LoVo (cell line): ENCODE measurements around the gene SLC34A2.
A peak's percentile ranks its signal among the peaks of the same experiment; 100 is the strongest.
"Not testable (repeated sequence)": the region's sequence is repeated elsewhere in the genome, so short reads cannot be mapped to it uniquely, and the experiment has no call there.

Experiments
- DNase-seq: peaks from one replicate; pipeline ENCODE4 v3.0.0-alpha.2; 2016; ENCODE audit warnings: low spot score

The SLC34A2 gene, protein sequence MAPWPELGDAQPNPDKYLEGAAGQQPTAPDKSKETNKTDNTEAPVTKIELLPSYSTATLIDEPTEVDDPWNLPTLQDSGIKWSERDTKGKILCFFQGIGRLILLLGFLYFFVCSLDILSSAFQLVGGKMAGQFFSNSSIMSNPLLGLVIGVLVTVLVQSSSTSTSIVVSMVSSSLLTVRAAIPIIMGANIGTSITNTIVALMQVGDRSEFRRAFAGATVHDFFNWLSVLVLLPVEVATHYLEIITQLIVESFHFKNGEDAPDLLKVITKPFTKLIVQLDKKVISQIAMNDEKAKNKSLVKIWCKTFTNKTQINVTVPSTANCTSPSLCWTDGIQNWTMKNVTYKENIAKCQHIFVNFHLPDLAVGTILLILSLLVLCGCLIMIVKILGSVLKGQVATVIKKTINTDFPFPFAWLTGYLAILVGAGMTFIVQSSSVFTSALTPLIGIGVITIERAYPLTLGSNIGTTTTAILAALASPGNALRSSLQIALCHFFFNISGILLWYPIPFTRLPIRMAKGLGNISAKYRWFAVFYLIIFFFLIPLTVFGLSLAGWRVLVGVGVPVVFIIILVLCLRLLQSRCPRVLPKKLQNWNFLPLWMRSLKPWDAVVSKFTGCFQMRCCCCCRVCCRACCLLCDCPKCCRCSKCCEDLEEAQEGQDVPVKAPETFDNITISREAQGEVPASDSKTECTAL

DNA sequence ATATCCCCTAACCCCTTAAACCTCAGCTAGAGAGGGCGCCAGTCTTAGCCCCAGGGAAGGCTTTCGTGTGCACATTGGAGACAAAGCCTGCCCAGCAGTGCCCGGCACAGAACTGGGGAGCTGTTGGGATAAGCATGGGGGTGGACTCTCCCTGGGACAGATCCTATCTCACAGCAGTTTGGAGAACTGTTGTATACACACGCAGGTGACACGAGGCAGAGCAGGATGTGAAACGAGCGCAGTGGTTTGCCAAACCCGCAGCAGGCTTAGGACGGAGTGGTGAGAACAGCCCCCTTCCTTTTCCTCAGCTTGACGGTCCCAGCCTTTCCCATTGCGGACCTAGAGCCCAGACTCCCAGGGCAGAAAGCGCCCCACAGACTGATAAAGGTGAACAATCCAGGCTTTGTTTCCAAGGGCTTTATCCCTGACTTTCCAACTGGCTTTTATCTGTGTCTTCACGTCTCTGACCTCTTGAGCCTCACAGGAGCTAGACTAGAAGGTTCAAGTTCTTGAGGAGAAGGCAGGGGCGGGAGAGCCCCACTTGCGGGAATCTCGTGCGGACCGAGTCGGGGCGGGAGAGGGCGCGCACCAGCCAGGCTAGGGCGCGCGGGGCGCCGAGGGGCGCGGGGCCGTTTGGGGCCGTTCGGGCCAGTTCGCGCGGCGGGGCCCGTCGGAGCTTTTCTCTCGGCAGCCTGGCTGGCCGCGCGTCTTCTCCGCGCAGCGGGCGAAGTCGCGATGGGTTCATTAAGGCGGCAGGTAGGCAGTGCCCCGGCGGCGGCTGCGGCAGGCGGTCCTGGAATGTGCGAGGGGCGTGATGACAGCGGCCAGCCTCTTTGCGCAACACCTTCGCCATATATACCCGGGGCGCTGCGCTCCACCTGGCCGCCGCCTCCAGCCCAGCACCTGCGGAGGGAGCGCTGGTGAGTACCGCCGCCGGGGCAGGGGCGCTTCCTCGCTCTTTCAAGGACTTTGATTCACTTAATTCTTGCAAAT is at the start of gene SLC34A2:
Gene SLC34A2 (plus strand): TSS at position 881 of the 993 bp plus-strand sequence. CDS start 6,650 bp downstream, outside the sequence.
- peak; percentile 13 for DNase-seq

DNA sequence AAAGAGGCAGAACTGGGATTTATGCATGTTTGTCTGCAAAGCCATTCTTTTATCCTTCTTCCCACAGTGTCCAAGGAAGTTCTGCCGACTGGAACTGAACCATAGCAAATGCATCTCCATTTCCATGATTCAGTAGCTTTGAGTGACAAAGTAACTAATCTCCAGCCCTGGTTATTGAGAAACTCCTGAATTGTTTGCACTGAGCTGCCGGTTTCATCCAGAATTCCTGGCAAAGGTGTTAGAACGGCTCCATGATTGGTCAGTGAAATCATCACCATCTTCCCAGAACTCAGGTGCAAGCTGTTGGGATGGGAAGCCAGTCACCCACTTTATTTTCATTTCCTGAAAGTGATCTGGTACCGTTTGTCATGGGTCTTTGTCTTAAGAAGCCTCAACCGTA is 47.0 kb upstream of the SLC34A2 start:
- no peak for DNase-seq

DNA sequence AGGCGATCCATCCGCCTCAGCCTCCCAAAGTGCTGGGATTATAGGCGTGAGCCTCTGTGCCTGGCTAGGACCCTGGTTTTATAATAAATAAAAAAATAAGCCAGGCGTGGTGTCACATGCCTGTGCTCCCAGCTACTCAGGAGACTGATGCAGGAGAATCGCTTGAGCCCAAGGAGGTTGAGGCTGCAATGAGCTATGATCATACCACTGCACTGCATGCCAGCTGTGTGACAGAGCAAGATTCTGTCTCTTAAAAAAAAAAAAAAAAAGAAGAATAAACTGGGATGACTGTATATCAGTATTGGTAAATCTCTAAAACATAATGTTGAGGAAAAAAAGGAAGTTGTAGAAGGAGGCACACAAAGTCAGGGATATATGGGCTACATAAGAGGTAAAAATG is 45.7 kb upstream of the SLC34A2 start:
- DNase-seq, result no peak

DNA sequence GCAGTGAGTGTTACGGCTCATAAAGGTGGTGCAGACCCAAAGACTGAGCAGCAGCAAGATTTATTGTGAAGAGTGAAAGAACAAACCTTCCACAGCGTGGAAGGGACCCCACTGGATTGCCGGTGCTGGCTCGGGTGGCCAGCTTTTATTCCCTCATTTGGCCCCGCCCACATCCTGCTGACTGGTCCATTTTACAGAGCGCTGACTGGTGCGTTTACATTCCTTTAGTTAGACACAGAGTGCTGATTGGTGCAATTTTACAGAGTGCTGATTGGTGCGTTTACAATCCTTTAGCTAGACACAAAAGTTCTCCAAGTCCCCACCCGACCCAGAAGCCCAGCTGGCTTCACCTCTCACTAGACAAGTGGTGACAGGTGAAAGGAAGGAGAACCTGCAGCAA is 42.0 kb upstream of the SLC34A2 start:
- not testable (repeated sequence) for DNase-seq

DNA sequence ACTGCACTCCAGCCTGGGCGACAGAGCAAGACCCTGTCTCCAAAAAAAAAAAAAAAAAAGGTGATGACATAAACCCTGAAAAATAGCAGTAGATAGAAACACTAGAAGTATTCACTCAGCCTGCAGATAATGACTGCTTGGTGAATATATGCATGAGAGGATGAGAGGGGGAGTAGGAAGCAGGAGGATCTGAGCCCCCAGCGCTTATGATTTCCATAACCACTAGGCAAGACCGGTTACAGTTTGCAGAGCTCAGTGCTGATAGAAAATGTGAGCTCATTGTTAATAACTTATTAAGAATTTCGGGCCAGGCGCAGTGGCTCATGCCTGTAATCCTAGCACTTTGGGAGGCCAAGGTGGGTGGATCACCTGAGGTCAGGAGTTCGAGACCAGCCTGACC is 40.8 kb upstream of the SLC34A2 start:
- no peak for DNase-seq

DNA sequence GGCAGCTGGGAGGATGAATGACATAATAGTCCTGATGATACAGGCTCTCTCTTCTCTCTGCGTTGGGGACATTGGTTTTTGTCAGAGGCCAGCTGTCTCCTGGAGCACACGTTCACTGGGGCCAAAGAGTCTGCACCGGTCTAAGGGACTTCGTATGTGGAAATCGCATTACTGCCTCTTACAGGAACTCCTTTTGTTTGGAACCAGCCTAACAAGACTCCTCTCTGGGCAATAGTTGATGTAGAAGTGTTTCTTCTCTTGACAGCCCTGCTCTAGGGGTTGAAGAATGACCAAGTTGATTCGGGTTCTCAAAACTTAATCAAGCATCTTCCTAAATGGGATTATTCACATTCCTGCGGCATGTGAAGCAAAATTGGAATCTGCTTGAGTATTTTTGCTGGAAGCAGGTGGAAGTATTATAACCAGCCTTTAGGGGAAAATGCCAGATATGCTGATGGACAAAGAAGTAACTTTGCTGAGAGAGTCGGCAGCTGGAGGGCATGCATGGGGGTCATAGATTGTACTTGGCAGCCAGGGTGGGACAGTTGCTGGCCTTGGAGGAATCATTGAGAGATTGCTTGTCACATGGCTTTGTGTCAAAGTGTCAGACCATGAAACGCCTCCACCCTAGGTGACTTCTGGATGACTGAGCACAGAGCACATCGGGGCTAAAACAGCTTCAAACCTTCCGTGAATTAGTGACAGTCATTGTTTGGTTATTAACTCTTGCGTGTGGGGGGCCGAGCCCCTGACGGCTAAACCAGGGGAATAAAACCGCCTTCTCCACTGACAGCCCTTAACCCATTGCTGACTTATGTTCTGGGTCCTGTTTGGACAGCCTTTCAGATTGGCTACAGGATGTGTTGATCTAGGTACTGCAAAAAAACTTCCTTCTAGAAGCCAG is 34.4 kb upstream of the SLC34A2 start:
- no peak for DNase-seq

DNA sequence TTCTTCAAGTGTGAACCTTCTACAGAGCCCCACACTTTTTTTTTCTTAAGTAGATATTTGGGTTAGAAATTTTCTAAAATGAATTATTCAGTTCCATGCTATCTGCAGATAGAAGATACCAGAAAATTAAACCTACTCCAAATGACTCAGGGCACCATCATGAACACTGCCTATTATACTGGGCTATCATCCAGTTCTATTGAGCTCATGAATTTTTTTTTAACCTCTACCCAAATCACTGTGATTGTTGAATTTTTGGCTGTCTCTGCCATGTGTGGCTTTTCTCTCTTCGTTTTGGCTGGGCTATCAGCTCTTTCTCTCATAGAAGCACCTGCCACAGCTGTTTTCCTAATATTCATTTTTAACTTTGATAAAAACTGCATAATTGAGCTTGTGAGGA is 31.0 kb upstream of the SLC34A2 start:
- no peak for DNase-seq

DNA sequence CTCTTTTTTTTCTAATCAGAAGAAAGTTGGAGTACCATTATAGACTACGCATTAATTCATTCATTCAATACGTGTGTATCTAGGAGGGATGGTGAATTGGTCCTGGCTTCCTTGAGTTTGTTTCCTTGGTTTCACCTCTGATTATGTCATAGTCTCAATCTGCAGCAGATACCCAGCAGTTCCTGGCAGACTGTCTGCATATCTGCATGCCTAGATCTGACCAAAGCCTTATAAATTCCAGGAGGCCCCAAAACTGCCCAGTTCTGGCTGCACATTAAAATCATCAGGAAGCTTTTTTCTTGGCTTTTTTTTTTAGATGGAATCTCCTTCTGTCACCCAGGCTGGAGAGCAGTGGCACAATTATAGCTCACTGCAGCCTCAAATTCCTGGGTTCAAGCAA is 27.2 kb upstream of the SLC34A2 start:
- no peak for DNase-seq

DNA sequence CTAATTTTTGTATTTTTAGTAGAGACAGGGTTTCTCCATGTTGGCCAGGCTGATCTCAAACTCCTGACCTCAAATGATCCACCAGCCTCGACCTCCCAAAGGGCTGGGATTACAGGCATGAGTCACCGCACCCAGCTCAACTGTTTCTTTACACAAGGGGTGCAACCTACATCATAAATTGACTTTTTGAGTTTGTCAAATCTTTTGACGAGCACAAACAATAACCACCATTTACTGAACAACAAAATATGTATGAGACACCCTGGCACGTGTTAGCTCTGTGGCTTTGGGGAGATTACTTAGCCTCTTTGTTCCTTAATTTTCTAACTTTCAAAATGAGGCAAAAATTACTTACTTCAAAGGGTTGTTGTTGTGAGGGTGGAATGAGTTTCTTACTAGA is 23.5 kb upstream of the SLC34A2 start:
- peak; percentile 62 for DNase-seq

DNA sequence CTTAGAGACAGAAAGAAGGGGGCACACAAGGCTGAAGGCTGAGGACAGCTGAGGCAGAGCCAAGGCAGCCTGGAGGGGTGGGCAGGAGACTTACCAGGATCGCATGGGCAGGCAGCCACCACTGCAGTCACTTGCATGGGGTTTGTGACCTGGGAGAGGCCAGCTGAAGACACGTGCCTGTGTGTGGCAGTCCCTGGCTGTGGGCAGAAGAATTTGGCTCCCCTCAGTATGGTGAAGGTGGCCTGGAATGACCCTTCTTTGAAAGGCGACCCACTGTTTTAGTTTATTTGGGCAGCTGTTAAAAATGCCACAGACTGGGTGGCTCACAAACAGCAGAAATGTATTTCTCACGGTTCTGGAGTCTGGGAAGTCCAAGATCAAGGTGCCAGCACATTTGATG is 22.1 kb upstream of the SLC34A2 start:
- DNase-seq, result no peak

DNA sequence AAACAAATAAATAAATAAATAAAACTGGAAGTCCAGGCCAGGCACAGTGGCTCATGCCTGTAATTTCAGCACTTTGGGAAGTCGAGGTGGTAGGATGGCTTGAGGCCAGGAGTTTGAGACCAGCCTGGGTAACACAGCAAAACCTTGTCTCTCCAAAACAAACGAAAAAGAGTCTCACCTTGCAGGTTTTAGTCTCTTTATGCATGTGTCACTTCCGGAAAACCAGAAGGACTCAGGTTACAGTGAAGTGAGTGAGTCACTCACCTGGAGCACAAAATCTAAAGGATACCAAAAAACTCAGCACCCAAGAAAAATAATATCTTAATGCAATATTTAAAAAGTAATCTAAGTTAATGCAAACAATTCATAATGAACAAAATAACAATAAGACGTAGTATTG is 20.1 kb upstream of the SLC34A2 start:
- no peak for DNase-seq

DNA sequence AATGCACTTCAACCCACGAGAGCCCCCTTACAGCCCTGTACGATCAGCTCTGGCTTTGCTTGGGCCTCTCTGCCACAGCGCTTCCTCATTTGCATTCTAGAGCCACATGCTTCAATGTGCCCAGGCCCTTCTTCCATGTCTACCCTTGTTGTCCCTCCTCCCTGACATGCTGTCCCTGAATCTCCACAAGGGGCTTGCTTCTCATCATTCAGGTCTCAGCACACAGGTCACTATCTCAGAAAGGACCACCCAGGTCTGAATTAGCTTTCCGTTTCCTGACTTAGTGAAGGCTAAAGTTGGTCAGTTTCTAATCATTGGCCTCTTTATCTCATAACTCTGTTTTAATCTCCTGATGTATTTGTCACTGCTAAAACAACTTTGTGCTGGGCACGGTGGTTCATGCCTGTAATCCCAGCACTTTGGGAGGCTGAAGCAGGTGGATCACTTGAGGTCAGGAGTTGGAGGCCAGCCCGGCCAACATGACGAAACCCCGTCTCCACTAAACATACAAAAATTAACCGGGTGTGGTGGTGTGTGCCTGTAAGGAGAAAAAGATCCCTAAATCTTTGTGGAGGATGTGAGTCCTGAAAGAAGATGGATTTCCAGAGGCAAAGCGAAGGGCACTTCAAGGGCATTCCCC is 17.9 kb upstream of the SLC34A2 start:
- no peak for DNase-seq

DNA sequence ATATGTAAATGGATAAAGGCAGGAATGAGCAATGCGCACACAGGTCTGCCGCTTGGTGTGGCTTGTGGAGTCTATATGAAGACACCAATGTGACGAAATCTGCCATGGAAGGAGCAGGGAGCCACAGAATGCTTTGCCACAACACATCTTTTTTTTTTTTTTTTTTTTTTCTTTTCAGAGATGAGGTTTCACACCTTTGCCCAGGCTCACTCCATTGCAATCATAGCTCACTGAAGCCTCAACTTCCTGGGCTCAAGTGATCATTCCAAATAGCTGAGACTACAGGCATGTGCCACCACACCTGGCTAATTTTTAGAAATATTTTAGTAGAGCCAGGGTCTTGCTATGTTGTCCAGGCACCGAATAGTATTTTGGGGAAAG is 17.4 kb upstream of the SLC34A2 start:
- no peak for DNase-seq

DNA sequence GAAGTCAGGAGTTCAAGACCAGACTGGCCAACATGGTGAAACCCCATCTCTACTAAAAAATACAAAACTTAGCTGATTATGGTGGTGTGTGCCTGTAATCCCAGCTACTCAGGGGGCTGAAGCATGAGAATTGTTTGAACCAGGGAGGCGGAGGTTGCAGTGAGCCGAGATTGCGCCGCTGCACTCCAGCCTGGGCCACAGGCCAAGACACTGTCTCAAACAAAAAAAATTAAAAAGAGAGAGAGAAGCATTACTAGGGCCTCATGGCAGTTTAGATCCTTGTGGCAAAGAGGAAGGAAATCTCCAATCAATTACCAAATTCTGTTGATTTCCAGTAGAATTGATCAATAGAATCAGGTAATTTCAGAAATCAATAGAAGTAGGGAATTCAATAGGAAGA is 16.8 kb upstream of the SLC34A2 start:
- DNase-seq, result no peak

DNA sequence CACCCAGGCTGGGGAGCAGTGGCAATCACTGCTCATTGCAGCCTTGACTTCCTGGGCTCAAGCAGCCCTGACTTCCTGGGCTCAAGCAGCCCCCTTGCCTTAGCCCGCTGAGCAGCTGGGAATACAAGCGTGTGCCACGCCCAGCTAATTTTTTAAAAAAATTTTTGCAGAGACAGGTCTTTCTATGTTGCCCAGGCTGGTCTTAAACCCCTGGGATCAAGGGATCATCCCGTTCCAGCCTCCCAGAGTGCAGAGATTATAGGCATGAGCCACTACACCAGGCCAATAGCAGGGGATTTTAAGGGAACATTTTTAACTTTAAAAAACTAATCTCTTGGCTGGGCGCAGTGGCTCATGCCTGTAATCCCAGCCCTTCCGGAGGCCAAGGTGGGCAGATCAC is 5.3 kb upstream of the SLC34A2 start:
- DNase-seq, result no peak

DNA sequence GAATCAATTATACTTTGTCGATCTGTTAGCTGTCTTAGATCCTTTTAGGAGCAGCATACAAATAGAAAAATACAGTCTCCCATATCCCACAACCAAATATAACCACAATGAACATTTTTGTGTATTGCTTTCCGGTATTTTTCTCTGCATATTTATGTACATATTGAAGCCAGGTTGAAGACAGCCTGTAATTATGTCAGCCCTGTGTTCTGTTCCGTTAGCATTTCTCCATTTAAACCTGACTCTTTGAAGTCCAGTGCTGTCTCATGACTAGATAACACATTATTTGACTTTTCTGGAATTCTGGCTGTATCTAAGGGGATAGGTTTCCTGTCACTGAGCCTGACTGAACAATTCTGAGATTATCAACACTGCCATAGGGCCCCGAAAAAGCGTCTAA is 4.0 kb upstream of the SLC34A2 start:
- DNase-seq, result no peak

DNA sequence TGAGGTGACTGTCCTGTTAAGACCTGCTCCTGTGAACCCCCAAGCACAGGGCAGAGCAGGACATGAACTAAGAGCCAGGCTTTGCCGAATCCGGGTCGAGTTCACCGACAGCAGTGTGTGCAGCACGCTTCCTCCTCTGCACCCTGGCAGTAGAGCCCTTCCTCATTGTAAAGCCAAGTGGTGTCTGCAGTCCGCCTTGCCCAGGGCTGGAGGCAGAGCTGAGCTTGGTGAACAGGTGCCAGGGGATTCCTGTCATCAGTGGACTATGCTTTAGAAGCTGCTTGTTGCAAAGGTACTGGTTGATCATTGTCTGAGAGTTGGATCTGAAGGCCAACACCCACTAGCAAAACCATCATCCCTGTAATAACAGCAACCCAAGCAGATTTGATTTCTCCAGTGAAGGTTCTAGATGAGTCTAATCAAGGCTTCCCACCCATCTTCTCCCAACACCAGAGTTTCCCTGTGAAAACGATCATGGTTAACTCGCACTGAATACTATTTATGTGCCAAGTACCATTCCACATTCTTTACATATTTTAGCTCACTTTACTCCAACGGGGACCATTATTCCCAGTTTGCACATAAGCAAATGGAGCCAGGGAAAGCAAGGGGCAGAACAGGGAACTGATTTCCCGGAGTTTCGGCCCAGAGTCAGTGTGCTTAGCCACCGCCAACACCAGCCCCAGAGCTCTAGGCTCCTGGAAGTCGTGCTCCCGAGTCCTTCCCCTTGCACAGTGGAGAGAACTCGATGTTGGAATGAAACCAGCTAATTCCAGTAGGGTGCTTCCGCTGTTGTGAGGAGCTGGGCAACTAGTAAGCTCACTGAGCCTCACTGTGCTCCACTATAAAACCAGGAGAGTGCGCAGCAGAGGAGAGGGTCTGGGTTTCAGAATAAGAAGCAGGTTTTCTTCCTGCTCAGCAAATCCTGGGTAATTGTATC is 1.4 kb upstream of the SLC34A2 start:
- no peak for DNase-seq

DNA sequence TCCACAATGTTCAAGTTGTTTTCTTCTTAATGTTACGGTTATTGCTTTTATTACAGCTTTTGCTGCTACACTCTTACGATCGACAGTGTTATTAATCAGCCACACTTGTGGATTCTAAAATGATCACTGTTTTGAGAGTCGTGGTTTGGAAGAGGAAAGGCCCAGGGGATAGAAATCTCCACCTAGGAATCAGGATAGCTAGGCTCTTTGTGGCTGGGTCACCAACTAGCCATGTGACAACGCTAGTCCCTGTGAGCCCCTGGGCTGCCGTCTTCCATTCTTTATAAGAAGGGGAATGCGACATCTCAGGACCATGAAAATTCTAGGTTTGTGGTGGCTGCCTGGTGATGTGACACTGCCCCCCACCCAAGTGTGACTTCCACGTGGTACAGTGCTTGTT is 380 bp downstream of the SLC34A2 start:
- no peak for DNase-seq

DNA sequence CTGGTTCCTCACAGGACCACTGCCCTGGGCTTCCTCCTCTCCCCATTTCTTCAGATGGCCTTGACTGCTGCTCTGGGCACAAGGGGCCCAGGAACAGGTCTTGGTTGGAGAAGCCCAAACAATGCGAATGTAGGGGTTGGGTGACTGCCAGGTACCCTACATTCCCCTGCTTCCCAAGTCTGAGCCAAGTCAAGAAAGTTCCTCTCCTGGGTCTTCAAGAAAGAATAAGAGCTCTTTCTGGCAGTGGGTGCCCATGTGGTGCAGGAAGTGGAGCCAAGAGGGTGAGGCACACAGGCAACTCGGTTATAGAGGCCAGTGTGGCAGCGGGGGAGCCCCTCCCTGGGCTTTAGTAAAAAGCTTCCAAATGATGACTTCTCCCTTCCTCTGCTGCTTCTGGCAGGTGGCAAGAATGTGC is 2.7 kb downstream of the SLC34A2 start:
- DNase-seq, result no peak

DNA sequence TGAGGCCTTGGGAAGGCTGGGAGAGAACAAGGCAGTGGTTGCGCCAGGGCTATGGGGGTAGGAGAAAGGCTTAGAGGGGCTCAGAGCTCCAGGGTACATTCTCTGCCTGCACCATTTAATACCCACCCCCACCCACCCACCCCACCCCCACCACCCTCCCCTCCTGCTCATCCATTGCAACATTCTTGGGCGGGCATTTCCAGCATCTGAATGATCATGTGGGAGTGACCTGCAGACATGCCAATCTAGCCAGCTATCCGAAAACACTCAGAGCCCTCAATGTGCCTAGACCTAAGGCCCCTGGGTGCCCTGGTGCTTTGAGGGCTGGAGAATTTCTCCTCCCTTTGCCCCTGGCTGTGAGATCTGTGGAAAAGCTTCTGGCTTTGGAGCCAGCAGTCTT is 3.1 kb downstream of the SLC34A2 start:
- no peak for DNase-seq
